AG08396 (cell line): ENCODE data around the gene SCGN.

ENCODE experiments used
- DNase-seq: peaks from one replicate; pipeline ENCODE4 v3.0.0; 2012; ENCODE audit warnings: low spot score, mixed read lengths

The SCGN gene

GRCh38 chr6:25686856-25687255 lies 34.8 kb downstream of the SCGN start:
- no peak for DNase-seq

GRCh38 chr6:25689966-25690365 lies 38.0 kb downstream of the SCGN start:
- DNase-seq: no peak

- DNase-seq: no peak
Observed at GRCh38 chr6:25691894-25692293, 39.9 kb downstream of the SCGN start.

- no peak for DNase-seq
Observed at GRCh38 chr6:25692472-25692871, 40.5 kb downstream of the SCGN start.

GRCh38 chr6:25694366-25694765 lies 42.4 kb downstream of the SCGN start:
- no peak for DNase-seq

- no peak for DNase-seq
Observed at GRCh38 chr6:25695671-25696070, 43.7 kb downstream of the SCGN start.

- no peak for DNase-seq
Observed at GRCh38 chr6:25697537-25698340, 45.7 kb downstream of the SCGN start.

- DNase-seq: no peak
Observed at GRCh38 chr6:25698631-25699030, 46.6 kb downstream of the SCGN start.

GRCh38 chr6:25699649-25700048 lies 47.6 kb downstream of the SCGN start:
- DNase-seq: no peak

- DNase-seq: no peak
Observed at GRCh38 chr6:25700761-25701160, 48.7 kb downstream of the SCGN start.

GRCh38 chr6:25701807-25702206 lies 49.8 kb downstream of the SCGN start:
- no peak for DNase-seq

GRCh38 chr6:25703005-25703404 lies 51.0 kb downstream of the SCGN start:
- no peak for DNase-seq

- no peak for DNase-seq
Observed at GRCh38 chr6:25704001-25704400, 52.0 kb downstream of the SCGN start.

GRCh38 chr6:25706314-25707014 lies 54.4 kb downstream of the SCGN start:
- no peak for DNase-seq

- no peak for DNase-seq
Observed at GRCh38 chr6:25709761-25710160, 57.7 kb downstream of the SCGN start.

GRCh38 chr6:25710287-25710686 lies 58.3 kb downstream of the SCGN start:
- DNase-seq: no peak

GRCh38 chr6:25713824-25714223 lies 61.8 kb downstream of the SCGN start:
- no peak for DNase-seq

GRCh38 chr6:25714765-25715164 lies 62.8 kb downstream of the SCGN start:
- DNase-seq: no peak

GRCh38 chr6:25715794-25716193 lies 63.8 kb downstream of the SCGN start:
- DNase-seq: no peak

- DNase-seq: peak; percentile 16
Observed at GRCh38 chr6:25717866-25718740, 66.1 kb downstream of the SCGN start.

GRCh38 chr6:25726122-25726911 lies 74.3 kb downstream of the SCGN start:
- no peak for DNase-seq

- DNase-seq: no peak
Observed at GRCh38 chr6:25727028-25727427, 75.0 kb downstream of the SCGN start.
